ENCODE results near the gene RIMBP2.
"Not testable (repeated sequence)": the region's sequence is repeated elsewhere in the genome, so short reads cannot be mapped to it uniquely, and the experiment has no call there.

Gene RIMBP2

GRCh38 chr12:130647814-130648213 lies 68.3 kb downstream of the RIMBP2 start:
- no peak overlapping the region for H3K27ac ChIP-seq (ENCODE audit: insufficient read depth, low read length, poor library complexity, severe bottlenecking)

GRCh38 chr12:130646716-130647370 lies 69.3 kb downstream of the RIMBP2 start:
- no peak for DNase-seq
- Histone ChIP-seq H3K4me1 (ENCODE audit: control insufficient read depth, insufficient read depth, low read length, poor library complexity, severe bottlenecking) (no peaks in the 10 kb centered on the region), H3K27me3 (replicated peaks; ENCODE audit: control insufficient read depth, insufficient read depth, low read length, poor library complexity, severe bottlenecking) (no peaks in the 10 kb centered on the region), H3K36me3 (ENCODE audit: control insufficient read depth, insufficient read depth, low read length) (no peaks in the 10 kb centered on the region), H3K27ac (ENCODE audit: insufficient read depth, low read length, poor library complexity, severe bottlenecking) (no peak overlapping the region), H3K4me3 (ENCODE audit: insufficient read depth, low read depth, low read length, poor library complexity, severe bottlenecking) (no peak overlapping the region), H3K9me3 (ENCODE audit: control insufficient read depth, low read length) (no peaks in the 10 kb centered on the region)

More at GRCh38 chr12:130647814-130648213, 68.3 kb downstream of the RIMBP2 start:
- no peak for DNase-seq
- no peaks in the 10 kb centered on the region for H3K9me3 ChIP-seq (ENCODE audit: control insufficient read depth, low read length)
- H3K27me3 ChIP-seq (replicated peaks; ENCODE audit: control insufficient read depth, insufficient read depth, low read length, poor library complexity, severe bottlenecking), result no peaks in the 10 kb centered on the region
- H3K4me3 ChIP-seq (ENCODE audit: insufficient read depth, low read depth, low read length, poor library complexity, severe bottlenecking), result no peak overlapping the region
- H3K36me3 ChIP-seq (ENCODE audit: control insufficient read depth, insufficient read depth, low read length), result no peaks in the 10 kb centered on the region
- H3K4me1 ChIP-seq (ENCODE audit: control insufficient read depth, insufficient read depth, low read length, poor library complexity, severe bottlenecking), result no peaks in the 10 kb centered on the region

- H3K4me1 ChIP-seq (ENCODE audit: control insufficient read depth, insufficient read depth, low read length, poor library complexity, severe bottlenecking); H3K27ac ChIP-seq (ENCODE audit: insufficient read depth, low read length, poor library complexity, severe bottlenecking); H3K9me3 ChIP-seq (ENCODE audit: control insufficient read depth, low read length); H3K27me3 ChIP-seq (replicated peaks; ENCODE audit: control insufficient read depth, insufficient read depth, low read length, poor library complexity, severe bottlenecking); DNase-seq; H3K4me3 ChIP-seq (ENCODE audit: insufficient read depth, low read depth, low read length, poor library complexity, severe bottlenecking); H3K36me3 ChIP-seq (ENCODE audit: control insufficient read depth, insufficient read depth, low read length): not testable (repeated sequence)
These were observed 69.9 kb downstream of the RIMBP2 start for GRCh38 chr12:130646191-130646590.

GRCh38 chr12:130645751-130646150 lies 70.3 kb downstream of the RIMBP2 start:
- Histone ChIP-seq H3K27ac (ENCODE audit: insufficient read depth, low read length, poor library complexity, severe bottlenecking) (no peak overlapping the region), H3K4me3 (ENCODE audit: insufficient read depth, low read depth, low read length, poor library complexity, severe bottlenecking) (no peak overlapping the region), H3K9me3 (ENCODE audit: control insufficient read depth, low read length) (no peaks in the 10 kb centered on the region), H3K27me3 (replicated peaks; ENCODE audit: control insufficient read depth, insufficient read depth, low read length, poor library complexity, severe bottlenecking) (no peaks in the 10 kb centered on the region), H3K36me3 (ENCODE audit: control insufficient read depth, insufficient read depth, low read length) (no peaks in the 10 kb centered on the region), H3K4me1 (ENCODE audit: control insufficient read depth, insufficient read depth, low read length, poor library complexity, severe bottlenecking) (no peaks in the 10 kb centered on the region)
- DNase-seq, result no peak

- no peaks in the 10 kb centered on the region for H3K4me1 ChIP-seq (ENCODE audit: control insufficient read depth, insufficient read depth, low read length, poor library complexity, severe bottlenecking)
- H3K4me3 ChIP-seq (ENCODE audit: insufficient read depth, low read depth, low read length, poor library complexity, severe bottlenecking), result no peak overlapping the region
- H3K9me3 ChIP-seq (ENCODE audit: control insufficient read depth, low read length), result no peaks in the 10 kb centered on the region
- H3K27ac ChIP-seq (ENCODE audit: insufficient read depth, low read length, poor library complexity, severe bottlenecking), result no peak overlapping the region
- no peaks in the 10 kb centered on the region for H3K36me3 ChIP-seq (ENCODE audit: control insufficient read depth, insufficient read depth, low read length)
- no peak for DNase-seq
- no peaks in the 10 kb centered on the region for H3K27me3 ChIP-seq (replicated peaks; ENCODE audit: control insufficient read depth, insufficient read depth, low read length, poor library complexity, severe bottlenecking)
These were observed 71.5 kb downstream of the RIMBP2 start for GRCh38 chr12:130644566-130644965.

- Histone ChIP-seq H3K27ac (ENCODE audit: insufficient read depth, low read length, poor library complexity, severe bottlenecking) (no peak overlapping the region), H3K27me3 (replicated peaks; ENCODE audit: control insufficient read depth, insufficient read depth, low read length, poor library complexity, severe bottlenecking) (no peaks in the 10 kb centered on the region), H3K9me3 (ENCODE audit: control insufficient read depth, low read length) (no peaks in the 10 kb centered on the region), H3K4me3 (ENCODE audit: insufficient read depth, low read depth, low read length, poor library complexity, severe bottlenecking) (no peak overlapping the region), H3K36me3 (ENCODE audit: control insufficient read depth, insufficient read depth, low read length) (no peaks in the 10 kb centered on the region), H3K4me1 (ENCODE audit: control insufficient read depth, insufficient read depth, low read length, poor library complexity, severe bottlenecking) (no peaks in the 10 kb centered on the region)
- DNase-seq, result no peak
These were observed 72.0 kb downstream of the RIMBP2 start for GRCh38 chr12:130644146-130644545.

- no peaks in the 10 kb centered on the region for H3K4me1 ChIP-seq (ENCODE audit: control insufficient read depth, insufficient read depth, low read length, poor library complexity, severe bottlenecking)
- no peaks in the 10 kb centered on the region for H3K27me3 ChIP-seq (replicated peaks; ENCODE audit: control insufficient read depth, insufficient read depth, low read length, poor library complexity, severe bottlenecking)
- H3K27ac ChIP-seq (ENCODE audit: insufficient read depth, low read length, poor library complexity, severe bottlenecking), result no peak overlapping the region
- no peak for DNase-seq
- H3K4me3 ChIP-seq (ENCODE audit: insufficient read depth, low read depth, low read length, poor library complexity, severe bottlenecking), result no peak overlapping the region
- no peaks in the 10 kb centered on the region for H3K36me3 ChIP-seq (ENCODE audit: control insufficient read depth, insufficient read depth, low read length)
- H3K9me3 ChIP-seq (ENCODE audit: control insufficient read depth, low read length), result no peaks in the 10 kb centered on the region
These were observed 73.2 kb downstream of the RIMBP2 start for GRCh38 chr12:130642856-130643255.

GRCh38 chr12:130641533-130642184 lies 74.4 kb downstream of the RIMBP2 start:
- H3K4me3 ChIP-seq (ENCODE audit: insufficient read depth, low read depth, low read length, poor library complexity, severe bottlenecking), result no peak overlapping the region
- no peaks in the 10 kb centered on the region for H3K4me1 ChIP-seq (ENCODE audit: control insufficient read depth, insufficient read depth, low read length, poor library complexity, severe bottlenecking)
- no peaks in the 10 kb centered on the region for H3K27me3 ChIP-seq (replicated peaks; ENCODE audit: control insufficient read depth, insufficient read depth, low read length, poor library complexity, severe bottlenecking)
- no peak for DNase-seq
- no peaks in the 10 kb centered on the region for H3K9me3 ChIP-seq (ENCODE audit: control insufficient read depth, low read length)
- H3K36me3 ChIP-seq (ENCODE audit: control insufficient read depth, insufficient read depth, low read length), result no peaks in the 10 kb centered on the region
- H3K27ac ChIP-seq (ENCODE audit: insufficient read depth, low read length, poor library complexity, severe bottlenecking), result no peak overlapping the region

GRCh38 chr12:130640901-130641300 lies 75.2 kb downstream of the RIMBP2 start:
- Histone ChIP-seq H3K27me3 (replicated peaks; ENCODE audit: control insufficient read depth, insufficient read depth, low read length, poor library complexity, severe bottlenecking) (no peaks in the 10 kb centered on the region), H3K27ac (ENCODE audit: insufficient read depth, low read length, poor library complexity, severe bottlenecking) (no peak overlapping the region), H3K9me3 (ENCODE audit: control insufficient read depth, low read length) (no peaks in the 10 kb centered on the region), H3K4me3 (ENCODE audit: insufficient read depth, low read depth, low read length, poor library complexity, severe bottlenecking) (no peak overlapping the region), H3K36me3 (ENCODE audit: control insufficient read depth, insufficient read depth, low read length) (no peaks in the 10 kb centered on the region), H3K4me1 (ENCODE audit: control insufficient read depth, insufficient read depth, low read length, poor library complexity, severe bottlenecking) (no peaks in the 10 kb centered on the region)
- no peak for DNase-seq

- no peak for DNase-seq
- no peak overlapping the region for H3K27ac ChIP-seq (ENCODE audit: insufficient read depth, low read length, poor library complexity, severe bottlenecking)
- H3K9me3 ChIP-seq (ENCODE audit: control insufficient read depth, low read length), result no peaks in the 10 kb centered on the region
- H3K27me3 ChIP-seq (replicated peaks; ENCODE audit: control insufficient read depth, insufficient read depth, low read length, poor library complexity, severe bottlenecking), result no peaks in the 10 kb centered on the region
- H3K36me3 ChIP-seq (ENCODE audit: control insufficient read depth, insufficient read depth, low read length), result no peaks in the 10 kb centered on the region
- no peaks in the 10 kb centered on the region for H3K4me1 ChIP-seq (ENCODE audit: control insufficient read depth, insufficient read depth, low read length, poor library complexity, severe bottlenecking)
- H3K4me3 ChIP-seq (ENCODE audit: insufficient read depth, low read depth, low read length, poor library complexity, severe bottlenecking), result no peak overlapping the region
These were observed 75.6 kb downstream of the RIMBP2 start for GRCh38 chr12:130640496-130640895.
